Measurements from ENCODE around the gene CENPP.

The CENPP gene

DNA sequence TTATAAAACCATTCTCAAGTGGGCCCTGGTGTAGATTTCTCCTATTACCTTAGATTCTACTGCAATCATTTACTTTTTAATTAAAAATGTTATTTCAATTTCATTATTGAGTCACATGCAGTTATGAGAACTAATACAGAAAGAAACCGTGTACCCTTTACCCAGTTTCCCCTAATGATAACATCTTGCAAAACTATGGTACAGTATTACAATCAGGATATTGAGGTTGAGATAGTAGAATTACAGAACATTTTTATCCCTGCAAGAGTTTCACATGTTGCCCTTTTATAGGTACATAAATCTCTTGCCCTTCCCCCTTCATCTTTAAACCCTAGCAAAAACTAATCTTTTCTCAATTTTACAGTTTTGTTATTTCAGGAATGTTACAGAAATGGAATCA is 109.5 kb downstream of the CENPP start:
- Histone ChIP-seq H3K4me1 (ENCODE audit: control insufficient read depth, insufficient read depth, low read length) (no peaks in the 10 kb centered on the region), H3K4me3 (ENCODE audit: low read depth, low read length) (no peak overlapping the region), H3K9ac (ENCODE audit: low read depth, low read length) (no peak overlapping the region), H3K27me3 (ENCODE audit: control insufficient read depth, insufficient read depth, low read length) (no peaks in the 10 kb centered on the region), H3K9me3 (ENCODE audit: control insufficient read depth, insufficient read depth, low read length) (no peaks in the 10 kb centered on the region), H3K36me3 (ENCODE audit: control insufficient read depth, insufficient read depth, low read length) (no peaks in the 10 kb centered on the region)

DNA sequence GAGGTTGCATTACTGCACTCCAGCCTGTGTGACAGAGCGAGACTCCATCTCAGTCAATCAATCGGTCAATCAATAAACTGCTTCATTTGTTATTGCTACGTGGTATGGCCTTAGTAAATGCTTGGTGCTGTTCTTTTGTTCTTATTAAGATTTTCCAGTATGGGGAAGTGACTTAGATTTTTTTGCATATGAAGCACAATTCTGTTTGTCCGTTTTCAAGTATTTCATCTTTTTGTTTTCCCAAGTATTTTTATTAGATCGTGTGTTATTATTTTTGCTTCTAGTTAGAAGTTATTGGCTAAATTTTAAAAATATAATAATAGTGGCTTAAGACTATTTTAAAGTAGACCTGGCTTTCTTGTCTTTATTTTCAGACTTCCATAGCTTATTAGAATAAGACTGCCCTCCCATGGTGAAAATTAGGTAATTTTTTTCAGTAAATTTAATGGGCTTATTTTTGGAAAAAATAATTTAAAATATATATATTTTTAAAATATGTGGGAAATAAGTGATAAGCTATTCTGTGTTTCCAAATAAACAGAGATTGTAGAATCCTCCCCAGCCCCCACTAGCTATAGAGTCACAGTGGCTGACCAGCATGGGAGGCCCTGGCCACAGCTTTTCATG is 113.3 kb downstream of the CENPP start:
- no peak overlapping the region for H3K4me3 ChIP-seq (ENCODE audit: low read depth, low read length)
- no peaks in the 10 kb centered on the region for H3K27me3 ChIP-seq (ENCODE audit: control insufficient read depth, insufficient read depth, low read length)
- H3K4me1 ChIP-seq (ENCODE audit: control insufficient read depth, insufficient read depth, low read length) = no peaks in the 10 kb centered on the region
- no peaks in the 10 kb centered on the region for H3K9me3 ChIP-seq (ENCODE audit: control insufficient read depth, insufficient read depth, low read length)
- H3K9ac ChIP-seq (ENCODE audit: low read depth, low read length) = no peak overlapping the region
- no peaks in the 10 kb centered on the region for H3K36me3 ChIP-seq (ENCODE audit: control insufficient read depth, insufficient read depth, low read length)

DNA sequence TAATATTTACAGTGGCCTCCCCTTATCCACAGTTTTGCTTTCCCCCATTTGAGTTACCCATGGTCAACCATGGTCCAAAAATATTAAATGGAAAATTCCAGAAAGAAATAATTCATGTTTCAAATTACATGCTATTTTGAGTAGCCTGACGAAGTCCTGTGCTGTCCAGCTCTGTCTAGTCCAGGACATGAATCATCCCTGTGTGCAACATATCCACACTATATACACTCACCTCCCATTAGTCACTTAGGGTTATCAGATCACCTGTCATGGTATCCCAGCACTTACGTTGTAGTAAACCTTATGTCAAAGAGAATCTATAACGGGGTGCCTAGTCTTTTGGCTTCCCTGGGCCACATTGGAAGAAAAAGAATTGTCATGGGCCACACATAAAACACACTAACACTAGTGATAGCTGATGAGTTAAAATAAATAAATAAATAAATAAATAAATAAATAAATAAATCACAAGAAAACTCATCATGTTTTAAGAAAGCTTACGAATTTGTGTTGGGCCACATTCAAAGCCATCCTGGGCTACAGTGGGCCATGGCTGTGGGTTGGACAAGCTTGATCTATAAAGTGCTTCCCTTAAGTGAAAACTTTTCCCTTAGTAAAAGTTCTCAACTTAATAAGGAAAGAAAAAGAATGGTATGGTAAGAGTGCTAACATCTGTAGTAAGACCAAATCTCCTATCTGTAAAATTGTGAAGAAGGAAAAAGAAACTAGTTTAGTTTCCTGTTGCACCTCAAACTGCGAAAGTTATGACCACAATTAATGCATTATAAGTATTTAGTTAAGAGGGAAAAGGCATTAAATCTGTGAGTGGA is 114.4 kb downstream of the CENPP start:
- H3K4me1 ChIP-seq (ENCODE audit: control insufficient read depth, insufficient read depth, low read length) = no peaks in the 10 kb centered on the region
- H3K36me3 ChIP-seq (ENCODE audit: control insufficient read depth, insufficient read depth, low read length) = no peaks in the 10 kb centered on the region
- H3K9ac ChIP-seq (ENCODE audit: low read depth, low read length) = no peak overlapping the region
- H3K4me3 ChIP-seq (ENCODE audit: low read depth, low read length) = no peak overlapping the region
- no peaks in the 10 kb centered on the region for H3K9me3 ChIP-seq (ENCODE audit: control insufficient read depth, insufficient read depth, low read length)
- no peaks in the 10 kb centered on the region for H3K27me3 ChIP-seq (ENCODE audit: control insufficient read depth, insufficient read depth, low read length)

DNA sequence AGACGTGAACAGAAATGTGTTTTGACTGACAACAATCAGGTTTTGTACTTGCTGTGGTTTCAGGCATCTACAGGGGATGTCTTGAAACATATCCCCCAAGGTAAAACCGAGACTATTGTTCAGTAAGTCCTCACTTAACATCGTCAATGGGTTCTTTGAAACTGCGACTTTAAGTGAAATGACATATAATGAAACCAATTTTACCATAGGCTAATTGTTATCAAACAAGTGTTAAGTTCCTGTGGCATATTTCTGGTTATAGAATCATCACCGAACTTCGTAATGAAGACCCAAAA is 114.9 kb downstream of the CENPP start:
- no peaks in the 10 kb centered on the region for H3K9me3 ChIP-seq (ENCODE audit: control insufficient read depth, insufficient read depth, low read length)
- no peak overlapping the region for H3K4me3 ChIP-seq (ENCODE audit: low read depth, low read length)
- H3K9ac ChIP-seq (ENCODE audit: low read depth, low read length) = no peak overlapping the region
- H3K27me3 ChIP-seq (ENCODE audit: control insufficient read depth, insufficient read depth, low read length) = no peaks in the 10 kb centered on the region
- no peaks in the 10 kb centered on the region for H3K4me1 ChIP-seq (ENCODE audit: control insufficient read depth, insufficient read depth, low read length)
- H3K36me3 ChIP-seq (ENCODE audit: control insufficient read depth, insufficient read depth, low read length) = no peaks in the 10 kb centered on the region

DNA sequence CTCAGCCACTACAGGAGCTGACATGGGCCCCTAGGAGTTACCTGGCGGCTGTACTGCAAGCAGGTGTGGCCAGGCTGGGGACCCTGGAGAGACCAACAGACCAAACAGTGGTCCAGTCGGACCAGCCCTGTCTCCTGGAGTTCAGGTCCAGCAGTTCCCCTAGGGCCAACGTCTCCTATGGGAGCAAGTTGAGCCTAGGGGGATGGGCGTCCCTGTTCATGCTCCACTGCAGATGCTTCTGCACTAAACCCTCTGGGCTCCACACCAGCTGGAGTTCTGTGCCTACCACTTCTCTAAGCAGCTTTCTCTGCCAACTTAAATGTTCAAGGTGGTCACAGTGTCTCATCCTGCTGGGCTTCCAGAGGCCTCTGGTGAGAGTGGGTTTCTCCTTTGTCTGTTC is 119.1 kb downstream of the CENPP start:
- Histone ChIP-seq H3K36me3 (ENCODE audit: control insufficient read depth, insufficient read depth, low read length) (no peaks in the 10 kb centered on the region), H3K27me3 (ENCODE audit: control insufficient read depth, insufficient read depth, low read length) (no peaks in the 10 kb centered on the region), H3K9me3 (ENCODE audit: control insufficient read depth, insufficient read depth, low read length) (no peaks in the 10 kb centered on the region), H3K4me3 (ENCODE audit: low read depth, low read length) (no peak overlapping the region), H3K9ac (ENCODE audit: low read depth, low read length) (no peak overlapping the region), H3K4me1 (ENCODE audit: control insufficient read depth, insufficient read depth, low read length) (no peaks in the 10 kb centered on the region)

DNA sequence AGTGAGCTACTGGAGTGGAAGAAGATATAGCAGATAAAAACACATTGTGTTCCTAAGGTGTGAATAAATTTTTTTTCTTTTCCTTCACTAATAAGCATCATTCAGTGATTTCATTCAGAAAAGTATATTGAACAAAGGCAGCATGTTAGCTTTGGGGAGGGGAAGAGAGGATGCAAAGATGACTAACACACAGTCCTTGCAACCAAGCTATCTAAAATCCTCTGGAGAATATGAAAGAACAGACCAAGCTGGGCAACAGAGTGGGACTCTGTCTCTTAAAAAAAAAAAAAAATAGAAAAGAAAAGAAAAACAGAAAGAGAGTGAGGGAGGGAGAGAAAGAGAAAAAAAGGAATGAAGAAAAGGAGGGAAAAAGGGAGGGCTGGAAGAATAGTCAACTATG is 120.8 kb downstream of the CENPP start:
- no peak overlapping the region for H3K4me3 ChIP-seq (ENCODE audit: low read depth, low read length)
- no peak overlapping the region for H3K9ac ChIP-seq (ENCODE audit: low read depth, low read length)

DNA sequence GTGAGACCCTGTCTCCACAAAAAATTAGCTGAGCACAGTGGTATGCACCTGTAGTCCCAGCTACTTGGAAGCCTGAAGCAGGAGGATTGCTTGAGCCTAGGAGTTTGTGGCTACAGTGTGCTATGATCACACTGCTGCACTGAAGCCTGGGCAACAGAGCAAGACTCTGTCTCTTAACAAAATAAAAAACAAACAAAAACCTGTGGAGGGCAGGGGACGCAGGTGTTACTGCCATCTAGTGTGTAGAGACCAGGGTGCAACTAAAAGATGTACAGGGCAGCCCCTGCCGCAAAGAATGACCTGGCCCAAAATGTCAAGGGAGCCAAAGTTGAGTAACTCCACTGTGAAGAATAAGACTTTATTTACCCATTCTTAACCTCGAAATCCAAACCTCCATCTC is 129.5 kb downstream of the CENPP start:
- Histone ChIP-seq H3K9me3 (ENCODE audit: control insufficient read depth, insufficient read depth, low read length) (no peaks in the 10 kb centered on the region), H3K27me3 (ENCODE audit: control insufficient read depth, insufficient read depth, low read length) (no peaks in the 10 kb centered on the region), H3K4me3 (ENCODE audit: low read depth, low read length) (no peak overlapping the region), H3K9ac (ENCODE audit: low read depth, low read length) (no peak overlapping the region), H3K4me1 (ENCODE audit: control insufficient read depth, insufficient read depth, low read length) (no peaks in the 10 kb centered on the region), H3K36me3 (ENCODE audit: control insufficient read depth, insufficient read depth, low read length) (no peaks in the 10 kb centered on the region)

More for the DNA sequence above, 120.8 kb downstream of the CENPP start:
- no peaks in the 10 kb centered on the region for H3K36me3 ChIP-seq (ENCODE audit: control insufficient read depth, insufficient read depth, low read length)
- no peaks in the 10 kb centered on the region for H3K27me3 ChIP-seq (ENCODE audit: control insufficient read depth, insufficient read depth, low read length)
- no peaks in the 10 kb centered on the region for H3K9me3 ChIP-seq (ENCODE audit: control insufficient read depth, insufficient read depth, low read length)
- no peaks in the 10 kb centered on the region for H3K4me1 ChIP-seq (ENCODE audit: control insufficient read depth, insufficient read depth, low read length)

DNA sequence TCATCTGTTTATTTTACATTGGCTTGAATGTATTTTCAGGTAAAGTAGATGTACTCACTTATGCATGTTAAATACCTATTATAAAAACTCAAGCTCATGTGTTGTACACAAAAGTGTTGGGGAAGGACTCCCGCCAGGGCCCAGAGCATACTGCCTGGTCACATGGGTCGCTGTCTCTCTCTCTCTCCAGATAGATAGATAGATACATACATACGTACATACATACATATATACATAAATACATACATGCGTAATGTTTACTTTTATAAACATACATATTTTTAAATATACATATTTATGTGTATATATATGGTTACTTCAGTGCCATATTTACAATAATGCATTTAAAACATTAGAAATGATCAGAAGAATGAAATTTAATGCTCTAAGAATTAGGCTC is 131.8 kb downstream of the CENPP start:
- H3K27me3 ChIP-seq (ENCODE audit: control insufficient read depth, insufficient read depth, low read length) = no peaks in the 10 kb centered on the region
- no peak overlapping the region for H3K9ac ChIP-seq (ENCODE audit: low read depth, low read length)
- H3K36me3 ChIP-seq (ENCODE audit: control insufficient read depth, insufficient read depth, low read length) = no peaks in the 10 kb centered on the region
- no peak overlapping the region for H3K4me3 ChIP-seq (ENCODE audit: low read depth, low read length)
- no peaks in the 10 kb centered on the region for H3K4me1 ChIP-seq (ENCODE audit: control insufficient read depth, insufficient read depth, low read length)
- H3K9me3 ChIP-seq (ENCODE audit: control insufficient read depth, insufficient read depth, low read length) = no peaks in the 10 kb centered on the region

DNA sequence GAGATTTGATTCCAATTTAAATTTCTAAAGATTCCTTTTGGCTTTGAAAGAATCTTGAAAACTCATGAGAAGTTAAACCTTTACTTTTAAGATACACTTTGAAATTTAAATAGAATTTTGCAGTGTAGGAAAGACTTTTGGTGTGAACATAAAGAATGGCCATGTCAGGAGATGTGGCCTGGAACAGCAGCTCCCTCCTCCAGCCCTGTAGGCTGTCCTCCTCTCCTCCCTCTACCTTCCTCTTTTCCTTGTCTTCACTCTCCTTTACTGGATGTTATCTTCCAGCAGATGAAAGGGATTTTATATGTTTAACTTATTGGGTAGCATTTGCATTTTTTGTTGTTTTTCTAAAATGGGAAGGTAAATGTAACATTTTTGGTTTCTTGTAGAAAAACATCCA is 137.6 kb downstream of the CENPP start:
- Histone ChIP-seq H3K4me1 (ENCODE audit: control insufficient read depth, insufficient read depth, low read length) (no peaks in the 10 kb centered on the region), H3K4me3 (ENCODE audit: low read depth, low read length) (no peak overlapping the region), H3K27me3 (ENCODE audit: control insufficient read depth, insufficient read depth, low read length) (no peaks in the 10 kb centered on the region), H3K9ac (ENCODE audit: low read depth, low read length) (no peak overlapping the region), H3K36me3 (ENCODE audit: control insufficient read depth, insufficient read depth, low read length) (no peaks in the 10 kb centered on the region), H3K9me3 (ENCODE audit: control insufficient read depth, insufficient read depth, low read length) (no peaks in the 10 kb centered on the region)

DNA sequence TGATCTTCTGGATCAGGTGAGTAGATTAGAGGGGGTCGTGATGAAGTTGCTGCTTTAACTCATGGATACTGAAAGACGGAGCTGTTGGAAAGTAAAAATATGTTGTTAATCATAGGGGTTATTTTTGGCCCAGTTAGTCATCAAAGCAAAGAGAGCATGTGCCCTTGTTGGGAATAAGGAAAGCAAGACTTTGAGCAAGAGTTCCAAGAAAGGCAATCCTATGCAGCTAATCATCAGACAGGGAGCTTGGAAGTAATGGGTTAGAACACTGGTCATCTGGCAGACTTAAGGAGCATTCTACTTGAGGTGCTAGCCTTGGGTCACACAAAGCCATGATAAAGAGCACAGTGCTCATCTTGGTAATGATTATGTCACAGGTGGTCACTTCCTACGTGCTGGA is 138.2 kb downstream of the CENPP start:
- no peak overlapping the region for H3K9ac ChIP-seq (ENCODE audit: low read depth, low read length)
- H3K4me3 ChIP-seq (ENCODE audit: low read depth, low read length) = no peak overlapping the region
- H3K4me1 ChIP-seq (ENCODE audit: control insufficient read depth, insufficient read depth, low read length) = no peaks in the 10 kb centered on the region
- H3K9me3 ChIP-seq (ENCODE audit: control insufficient read depth, insufficient read depth, low read length) = no peaks in the 10 kb centered on the region
- H3K36me3 ChIP-seq (ENCODE audit: control insufficient read depth, insufficient read depth, low read length) = no peaks in the 10 kb centered on the region
- H3K27me3 ChIP-seq (ENCODE audit: control insufficient read depth, insufficient read depth, low read length) = no peaks in the 10 kb centered on the region

DNA sequence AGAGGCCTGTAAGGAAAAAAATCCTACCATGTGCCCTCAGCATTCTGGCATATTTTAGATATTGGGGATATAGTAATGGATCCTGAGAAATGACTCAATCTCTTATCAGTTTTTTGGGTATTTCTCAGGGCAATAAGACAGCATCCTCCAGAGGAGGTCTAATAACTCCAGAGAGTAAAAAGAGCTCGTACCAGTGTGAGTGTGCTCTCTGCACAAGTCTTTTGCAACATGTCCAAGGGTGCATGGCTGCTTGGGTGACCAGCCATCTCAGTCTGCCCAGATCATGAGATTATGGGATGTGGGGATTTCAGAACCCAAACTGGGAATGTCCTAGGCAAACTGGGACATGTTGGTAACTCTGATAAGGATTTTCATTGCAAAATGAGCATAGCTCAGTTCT is 141.3 kb downstream of the CENPP start:
- Histone ChIP-seq H3K9ac (ENCODE audit: low read depth, low read length) (no peak overlapping the region), H3K9me3 (ENCODE audit: control insufficient read depth, insufficient read depth, low read length) (no peaks in the 10 kb centered on the region), H3K4me3 (ENCODE audit: low read depth, low read length) (no peak overlapping the region), H3K4me1 (ENCODE audit: control insufficient read depth, insufficient read depth, low read length) (no peaks in the 10 kb centered on the region), H3K27me3 (ENCODE audit: control insufficient read depth, insufficient read depth, low read length) (no peaks in the 10 kb centered on the region), H3K36me3 (ENCODE audit: control insufficient read depth, insufficient read depth, low read length) (no peaks in the 10 kb centered on the region)

DNA sequence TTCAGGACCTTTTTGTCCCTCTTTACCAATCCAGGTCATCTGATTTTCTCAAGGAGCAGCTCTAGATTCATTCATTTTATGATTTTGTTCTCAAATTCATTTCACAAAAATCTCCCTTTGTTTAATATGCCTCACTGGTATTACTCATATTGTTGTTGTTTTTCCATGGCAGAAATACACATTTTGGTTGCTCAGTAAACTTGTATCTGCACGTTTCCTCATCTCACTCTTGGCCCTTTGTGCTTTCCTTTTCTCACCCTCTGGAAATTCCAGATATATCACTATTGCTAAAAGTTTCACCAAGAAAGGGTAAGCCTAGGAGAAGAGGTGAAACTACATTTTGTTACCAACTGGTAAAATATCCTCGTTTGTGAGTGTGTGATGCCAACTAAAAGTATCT is 141.8 kb downstream of the CENPP start:
- H3K36me3 ChIP-seq (ENCODE audit: control insufficient read depth, insufficient read depth, low read length) = no peaks in the 10 kb centered on the region
- no peaks in the 10 kb centered on the region for H3K9me3 ChIP-seq (ENCODE audit: control insufficient read depth, insufficient read depth, low read length)
- no peaks in the 10 kb centered on the region for H3K27me3 ChIP-seq (ENCODE audit: control insufficient read depth, insufficient read depth, low read length)
- H3K4me1 ChIP-seq (ENCODE audit: control insufficient read depth, insufficient read depth, low read length) = no peaks in the 10 kb centered on the region
- no peak overlapping the region for H3K4me3 ChIP-seq (ENCODE audit: low read depth, low read length)
- H3K9ac ChIP-seq (ENCODE audit: low read depth, low read length) = no peak overlapping the region

Data from iPS-15b (cell line).